ENCODE data around the gene PKP3.

PKP3 gene

GRCh38 chr11:447923-448731 lies 54.1 kb downstream of the PKP3 start:
- DNase-seq: peak; percentile 85 to 96 (median 90)

DNA sequence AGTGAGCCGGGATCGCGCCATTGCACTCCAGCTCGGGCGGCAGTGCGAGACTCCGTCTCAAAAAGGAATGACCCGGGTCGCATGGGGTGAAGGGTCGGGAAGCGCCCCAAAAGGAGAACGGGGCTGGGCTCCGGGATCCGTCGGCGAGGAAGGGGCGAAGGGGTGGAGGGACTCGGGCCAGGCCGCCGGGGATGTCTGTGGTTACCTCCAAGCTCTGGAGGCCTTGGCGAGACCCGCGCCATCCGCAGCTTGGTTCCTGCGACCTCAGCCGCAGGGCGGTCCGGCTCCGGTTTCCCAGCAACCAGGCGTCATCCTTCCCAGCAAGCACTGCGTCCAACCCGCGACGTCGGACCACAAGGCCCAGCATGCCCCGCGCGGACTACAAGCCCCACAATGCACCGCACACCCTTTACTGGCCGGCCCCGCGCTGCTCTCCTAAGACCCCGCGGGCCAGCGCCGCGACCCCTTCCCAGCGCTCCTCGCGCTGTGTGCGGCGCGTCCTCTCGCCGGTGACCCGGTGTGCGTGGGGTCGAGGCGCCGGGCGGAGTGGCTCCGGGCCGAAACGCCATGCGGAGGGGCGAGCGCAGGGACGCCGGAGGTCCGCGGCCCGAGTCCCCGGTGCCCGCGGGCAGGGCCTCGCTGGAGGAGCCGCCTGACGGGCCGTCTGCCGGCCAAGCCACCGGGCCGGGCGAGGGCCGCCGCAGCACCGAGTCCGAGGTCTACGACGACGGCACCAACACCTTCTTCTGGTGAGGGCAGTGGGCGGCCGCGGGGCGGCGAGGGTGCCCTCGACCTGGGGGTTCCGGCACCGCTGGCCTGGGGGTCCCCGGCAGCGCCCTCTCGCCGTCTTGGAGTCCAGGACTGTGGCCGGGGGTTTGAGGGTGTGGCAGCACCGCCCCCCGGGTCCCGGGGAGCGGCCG lies 56.1 kb downstream of the PKP3 start, which contains the start of gene PTDSS2:
Gene PTDSS2, plus strand, starts transcription at position 391 of the 920 bp plus-strand sequence. Its CDS starts 177 bp downstream, at position 568.
- DNase-seq: peak; percentile 83 to 89 (median 87)

- DNase-seq: peak; percentile 39 to 68 (median 58)
Measured at GRCh38 chr11:450809-451451, 56.9 kb downstream of the PKP3 start.

DNA sequence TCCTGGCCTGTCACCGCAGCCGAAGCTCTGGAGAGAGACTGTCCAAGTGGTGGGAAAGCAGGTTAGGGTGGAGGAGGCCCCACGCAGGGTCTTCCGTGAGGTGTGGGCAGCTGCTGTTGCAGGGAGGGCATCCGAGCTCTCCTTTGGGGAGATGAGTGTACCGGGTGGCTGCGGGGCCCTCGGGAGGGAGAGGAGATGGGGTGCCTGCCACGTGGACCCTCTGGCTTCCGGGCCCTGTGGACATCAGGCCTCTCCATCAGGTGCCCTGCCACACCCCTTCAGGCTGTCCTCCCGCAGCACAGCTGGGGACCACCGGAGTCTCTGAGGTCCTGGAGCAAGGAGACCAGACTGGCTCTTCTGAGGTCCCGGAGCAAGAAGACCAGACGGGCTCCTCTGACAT lies 57.7 kb downstream of the PKP3 start:
- DNase-seq: no peak

GRCh38 chr11:452203-452744 lies 58.3 kb downstream of the PKP3 start:
- no peak for DNase-seq

DNA sequence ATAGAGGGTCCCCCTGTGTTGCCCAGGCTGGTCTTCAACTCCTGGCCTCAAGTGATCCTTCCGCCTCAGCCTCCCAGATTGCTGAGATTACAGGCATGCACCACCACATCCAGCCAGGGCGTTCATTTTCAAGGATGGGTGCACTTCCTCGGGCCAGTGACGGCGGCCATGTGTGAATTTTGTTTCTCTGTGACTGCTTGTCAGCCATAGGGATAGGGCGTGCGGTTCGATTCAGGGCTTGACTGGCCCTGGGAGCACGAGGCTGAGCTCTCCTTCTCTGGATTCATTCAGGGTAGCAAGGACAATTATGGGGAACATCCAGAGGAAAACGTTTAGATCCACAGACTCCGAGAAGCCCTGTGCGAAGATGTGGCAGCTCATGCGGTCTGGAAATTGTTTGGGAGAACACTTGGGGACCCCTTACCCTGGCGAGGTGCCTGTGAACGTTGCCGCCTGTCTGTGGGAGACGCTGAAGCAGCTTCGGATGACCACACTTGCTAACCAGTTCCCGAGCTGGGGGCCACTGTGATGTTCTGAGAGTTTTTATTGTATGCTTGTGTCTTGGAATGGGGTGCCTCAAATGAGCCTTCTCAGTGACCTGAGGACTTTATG lies 59.0 kb downstream of the PKP3 start:
- no peak for DNase-seq

- no peak for DNase-seq
Measured at GRCh38 chr11:453564-453963, 59.6 kb downstream of the PKP3 start.

GRCh38 chr11:454043-454442 lies 60.0 kb downstream of the PKP3 start:
- DNase-seq: no peak

Data from activated CD4-positive, CD25-positive, alpha-beta regulatory T cell (primary cell).